Esophagus squamous epithelium (tissue), 5 donors: Measurements from ENCODE around the gene TLK2. TPM values are rescaled to one million over a fixed set of nuclear protein-coding genes. Genes with fewer than 3 reads are reported as not detected.

ENCODE experiments used
- DNase-seq: peaks from one replicate; lab custom pipeline; 2025; lab: John Stamatoyannopoulos, UW
- H3K27ac ChIP-seq, 4 donors: fragments of 200-600 bp; sonication (generic); one replicate each; pipeline ENCODE4 v1.5.1; 2016 to 2019; ENCODE audit warnings: mild to moderate bottlenecking in 1 of 4
- H3K27me3 ChIP-seq, 4 donors: fragments of 200-600 bp; sonication (generic); 1 replicate in 3 of 4; 2 replicates in 1 of 4; pipeline versions ENCODE4 v1.5.1 to v1.6.0; 2017 to 2021; ENCODE audit warnings: antibody characterized with exemption in 1 of 4
- H3K36me3 ChIP-seq, 3 donors: fragments of 200-600 bp; sonication (generic); one replicate each; pipeline ENCODE4 v1.5.1; 2016 to 2019
- H3K4me1 ChIP-seq, 3 donors: fragments of 200-600 bp; sonication (generic); one replicate each; pipeline ENCODE4 v1.5.1; 2017 to 2019
- H3K4me3 ChIP-seq, 4 donors: fragments of 200-600 bp; sonication (generic); 1 replicate in 3 of 4; 2 replicates in 1 of 4; pipeline ENCODE4 v1.5.1; 2016 to 2019; ENCODE audit warnings: mild to moderate bottlenecking in 2 of 4, moderate library complexity in 1 of 4
- H3K9me3 ChIP-seq, 3 donors: fragments of 200-600 bp; sonication (generic); one replicate each; pipeline ENCODE4 v1.5.1; 2016 to 2019
- CTCF ChIP-seq, 6 experiments: fragments of 450-650 bp in 4 of 6; fragments of 200-600 bp in 2 of 6; sonication (generic) in 2 of 6; IDR thresholded peaks; one replicate each; pipeline ENCODE4 v1.5.1; 2016 to 2019; ENCODE audit warnings: antibody characterized with exemption in 6 of 6, mild to moderate bottlenecking in 4 of 6, moderate library complexity in 4 of 6
- POLR2A ChIP-seq, 4 donors: fragments of 450-650 bp; IDR thresholded peaks; one replicate each; pipeline ENCODE4 v1.6.1; 2017; ENCODE audit warnings: antibody characterized with exemption in 4 of 4, mild to moderate bottlenecking in 4 of 4, moderate library complexity in 3 of 4
- WGBS, 2 donors: methylation state at CpG; one replicate each; pipeline ENCODE4 v1.1.5; 2018; 5-methylcytosine and 5-hydroxymethylcytosine counted together
- intact Hi-C: fragments of 100-400 bp; cut with DNase I; formaldehyde crosslinking; loops from one replicate; pipeline ENCODE4 v1.15.0; 2022
- total RNA-seq, 4 donors: library from RNA; depleted of rRNA; stranded (reverse); fragments of >200 nt; gene quantifications; one replicate each; pipeline ENCODE4 v1.1.0, GENCODE V29; 2016
- donor health status: DM: yes; HTN: yes; CAD: no.

Gene TLK2
- total RNA-seq, 4 donors from 2014 or later: 13.2 to 35.5 (median 28.0) TPM

- 53 to 69% methylated on average over 12 of the region's 19 CpGs for WGBS, 2 donors
- H3K27ac ChIP-seq: peak overlapping the region; percentile 24 to 84 (median 78)
Observed at GRCh38 chr17:62653826-62654761, 175.5 kb downstream of the TLK2 start.

GRCh38 chr17:62655656-62656055 lies 177.0 kb downstream of the TLK2 start:
- Histone ChIP-seq H3K36me3 (peaks cover 0 to 5% (median 0%) of the 10 kb centered on the region in 3 donors), H3K4me3 (no peak overlapping the region), H3K27me3 (no peaks in the 10 kb centered on the region), H3K4me1 (peaks cover 18 to 42% (median 27%) of the 10 kb centered on the region in 3 donors), H3K9me3 (no peaks in the 10 kb centered on the region), H3K27ac (no peak overlapping the region)
- intact Hi-C loops: no loop called here
- DNase-seq: no peak
- WGBS, 2 donors: 85% methylated on average over 6 of the region's 6 CpGs
- TF ChIP-seq POLR2A (IDR thresholded peaks at IDR 0.05) (no peak), CTCF (IDR thresholded peaks at IDR 0.05) (no peak)

More at GRCh38 chr17:62653826-62654761, 175.5 kb downstream of the TLK2 start:
- no peak for TF ChIP-seq POLR2A (IDR thresholded peaks at IDR 0.05)
- TF ChIP-seq CTCF (IDR thresholded peaks at IDR 0.05): no peak
- H3K36me3 ChIP-seq: peaks cover 0 to 5% (median 0%) of the 10 kb centered on the region in 3 donors
- no peaks in the 10 kb centered on the region for H3K9me3 ChIP-seq
- H3K4me1 ChIP-seq: peaks cover 18 to 41% (median 27%) of the 10 kb centered on the region in 3 donors
- DNase-seq: no peak
- H3K4me3 ChIP-seq: no peak overlapping the region
- intact Hi-C loops: no loop called here
- H3K27me3 ChIP-seq: no peaks in the 10 kb centered on the region

- Histone ChIP-seq H3K27me3 (no peaks in the 10 kb centered on the region), H3K4me3 (no peak overlapping the region), H3K4me1 (peaks cover 18 to 37% (median 26%) of the 10 kb centered on the region in 3 donors), H3K9me3 (no peaks in the 10 kb centered on the region), H3K36me3 (peaks cover 0 to 5% (median 0%) of the 10 kb centered on the region in 3 donors), H3K27ac (no peak overlapping the region)
- no peak for DNase-seq
- 50 to 63% methylated on average over 1 of the region's 1 CpG for WGBS, 2 donors
- intact Hi-C loops: no loop called here
- TF ChIP-seq CTCF (IDR thresholded peaks at IDR 0.05) (no peak), POLR2A (IDR thresholded peaks at IDR 0.05) (no peak)
Observed at GRCh38 chr17:62656446-62656845, 177.8 kb downstream of the TLK2 start.

- WGBS, 2 donors: 95 to 100% methylated on average over 3 of the region's 3 CpGs
- Histone ChIP-seq H3K4me3 (no peak overlapping the region), H3K4me1 (peaks cover 16 to 30% (median 18%) of the 10 kb centered on the region in 3 donors), H3K27ac (no peak overlapping the region), H3K27me3 (no peaks in the 10 kb centered on the region), H3K9me3 (no peaks in the 10 kb centered on the region), H3K36me3 (peaks cover 0 to 5% (median 0%) of the 10 kb centered on the region in 3 donors)
- intact Hi-C loops: no loop called here
- TF ChIP-seq CTCF (IDR thresholded peaks at IDR 0.05): no peak
- TF ChIP-seq POLR2A (IDR thresholded peaks at IDR 0.05): no peak
- DNase-seq: no peak
Observed at GRCh38 chr17:62657145-62657665, 178.6 kb downstream of the TLK2 start.

GRCh38 chr17:62657690-62658089 lies 179.1 kb downstream of the TLK2 start:
- peaks cover 0 to 5% (median 0%) of the 10 kb centered on the region in 3 donors for H3K36me3 ChIP-seq
- peaks cover 15 to 25% (median 15%) of the 10 kb centered on the region in 3 donors for H3K4me1 ChIP-seq
- WGBS, 2 donors: 85 to 88% methylated on average over 8 to 9 of the region's 9 CpGs
- no peaks in the 10 kb centered on the region for H3K9me3 ChIP-seq
- DNase-seq: no peak
- H3K4me3 ChIP-seq: no peak overlapping the region
- no peak overlapping the region for H3K27ac ChIP-seq
- intact Hi-C loops: no loop called here
- no peak for TF ChIP-seq POLR2A (IDR thresholded peaks at IDR 0.05)
- no peak for TF ChIP-seq CTCF (IDR thresholded peaks at IDR 0.05)
- no peaks in the 10 kb centered on the region for H3K27me3 ChIP-seq
